Keratinocyte (primary cell): ENCODE results near the gene ADGRL3.

Experiments used
- CTCF ChIP-seq, 3 experiments: IDR thresholded peaks in 1 of 3; conservative IDR thresholded peaks in 1 of 3; optimal IDR thresholded peaks in 1 of 3; 2 replicates in 2 of 3; 3 replicates in 1 of 3; pipeline versions ENCODE3 to v1.5.1; 2011; ENCODE audit warnings: low read length in 3 of 3, mild to moderate bottlenecking in 3 of 3, moderate library complexity in 2 of 3, control low read depth in 1 of 3, inconsistent platforms in 1 of 3; ENCODE audit not compliant: insufficient read depth in 2 of 3; ENCODE audit errors: extremely low read depth in 1 of 3
- EZH2 ChIP-seq: IDR thresholded peaks from one replicate; pipeline ENCODE4 v1.6.1; 2012; ENCODE audit warnings: inconsistent platforms, mild to moderate bottlenecking, low read length, moderate library complexity

- TF ChIP-seq EZH2 (no peak), CTCF (optimal IDR thresholded peaks at IDR 0.05 in 1 of 3, IDR thresholded peaks at IDR 0.05 in 1 of 3, conservative IDR thresholded peaks at IDR 0.05 in 1 of 3; ENCODE audit: extremely low read depth in 1 of 3, insufficient read depth in 2 of 3, low read length in 3 of 3) (no peak)
These were observed 133.4 kb downstream of the ADGRL3 start for GRCh38 chr4:61333490-61333889.
